NCI-H82 treated with DMSO at 0.1 percent for 48 hours (cell line): Measurements from ENCODE around the gene SCARB1.
A peak's percentile ranks its signal among the peaks of the same experiment; 100 is the strongest.

Experiments
- DNase-seq: peaks from one replicate; lab custom pipeline; 2025; ENCODE audit not compliant: unreplicated experiment; lab: John Stamatoyannopoulos, UW

SCARB1 gene

DNA sequence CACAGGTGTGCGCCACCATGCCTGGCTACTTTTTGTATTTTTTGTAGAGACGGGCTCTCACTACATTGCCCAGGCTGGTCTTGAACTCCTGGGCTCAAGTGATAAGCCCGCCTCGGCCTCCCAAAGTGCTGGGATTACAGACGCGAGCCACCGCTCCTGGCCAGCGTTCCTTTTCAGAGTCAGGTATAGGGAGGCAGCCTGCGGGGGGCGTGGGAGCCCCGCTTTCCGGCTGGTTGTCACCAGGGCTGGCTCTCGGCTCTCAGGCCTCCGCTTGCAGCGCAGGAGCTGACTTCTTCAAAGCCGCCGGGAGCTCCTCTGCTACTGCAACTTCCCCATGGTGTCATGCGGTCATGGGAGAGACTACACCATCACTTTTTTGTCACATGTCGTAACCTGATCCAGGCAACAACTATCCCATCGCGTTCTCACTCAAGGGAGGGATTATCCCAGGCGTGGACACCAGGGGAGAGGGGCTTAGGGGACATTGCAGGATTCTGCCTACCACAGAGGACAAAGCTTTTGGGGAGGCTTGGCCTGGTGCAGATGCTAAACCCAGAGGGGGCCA, 129.4 kb downstream of the SCARB1 start:
- DNase-seq = peak; percentile 83

DNA sequence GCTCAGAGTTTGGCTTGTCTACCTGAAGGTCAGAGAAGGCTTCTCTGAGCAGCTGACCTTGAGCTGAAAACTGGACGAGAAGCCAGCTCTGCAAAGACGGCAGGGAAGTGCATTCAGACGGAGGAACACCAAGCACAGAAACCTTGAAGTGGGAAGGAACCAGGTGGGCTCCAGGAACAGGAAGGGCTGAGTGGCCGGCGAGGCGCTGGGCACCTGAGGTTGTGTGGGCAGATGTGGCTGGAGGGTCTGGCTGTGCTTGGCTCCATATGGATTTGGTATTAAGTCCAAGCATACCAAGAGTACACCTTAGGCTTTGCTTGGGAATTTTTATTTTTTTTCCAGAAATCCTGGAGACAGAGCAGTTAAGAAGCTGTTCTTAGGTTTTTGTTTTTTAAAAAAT, 130.6 kb downstream of the SCARB1 start:
- DNase-seq = no peak

- DNase-seq = no peak
Observed at GRCh38 chr12:124732275-124733075, 131.2 kb downstream of the SCARB1 start.

DNA sequence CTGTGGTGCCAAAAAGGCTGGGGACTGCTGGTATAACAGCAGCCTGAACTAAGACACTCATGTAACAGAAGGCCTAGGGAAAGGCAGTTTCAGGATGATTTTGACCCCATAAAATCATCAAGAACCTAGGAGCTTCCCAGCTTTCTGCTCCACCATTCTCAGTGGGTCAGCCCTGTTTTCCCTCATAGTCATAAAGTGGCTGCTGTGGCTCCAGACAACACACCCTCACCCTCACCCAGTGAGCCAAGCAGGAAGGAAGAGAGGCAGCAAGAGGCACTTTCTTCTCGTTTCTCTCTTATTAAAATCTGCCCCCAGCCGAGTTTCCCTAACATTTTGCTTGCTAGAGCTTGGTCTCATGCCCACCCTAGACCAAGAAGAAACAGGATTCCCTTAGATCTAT, 131.8 kb downstream of the SCARB1 start:
- no peak for DNase-seq

DNA sequence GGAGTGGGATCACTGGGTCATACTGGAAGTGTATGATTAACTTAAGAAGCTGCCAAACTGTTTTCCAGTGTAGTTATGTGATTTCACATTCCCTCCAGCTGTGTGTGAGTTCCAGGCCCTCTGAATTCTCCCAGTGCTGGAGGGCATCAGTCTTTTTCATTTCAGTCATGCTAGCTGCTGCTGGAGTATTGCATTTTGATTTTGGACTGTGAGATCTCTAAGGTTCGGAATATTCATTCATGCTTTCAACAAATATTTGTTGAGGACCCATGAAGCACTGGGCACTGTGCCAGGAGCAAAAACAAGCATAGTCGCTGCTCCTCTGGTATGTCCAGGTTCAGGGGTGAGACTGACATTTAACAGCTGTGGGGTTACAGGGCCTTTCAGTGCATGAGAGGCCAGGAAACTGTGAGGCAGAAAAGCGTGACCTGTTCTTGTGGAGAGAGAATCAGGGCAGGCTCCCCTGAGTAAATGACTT, 133.2 kb downstream of the SCARB1 start:
- no peak for DNase-seq

- DNase-seq = no peak
Observed at GRCh38 chr12:124727922-124728321, 135.7 kb downstream of the SCARB1 start.

DNA sequence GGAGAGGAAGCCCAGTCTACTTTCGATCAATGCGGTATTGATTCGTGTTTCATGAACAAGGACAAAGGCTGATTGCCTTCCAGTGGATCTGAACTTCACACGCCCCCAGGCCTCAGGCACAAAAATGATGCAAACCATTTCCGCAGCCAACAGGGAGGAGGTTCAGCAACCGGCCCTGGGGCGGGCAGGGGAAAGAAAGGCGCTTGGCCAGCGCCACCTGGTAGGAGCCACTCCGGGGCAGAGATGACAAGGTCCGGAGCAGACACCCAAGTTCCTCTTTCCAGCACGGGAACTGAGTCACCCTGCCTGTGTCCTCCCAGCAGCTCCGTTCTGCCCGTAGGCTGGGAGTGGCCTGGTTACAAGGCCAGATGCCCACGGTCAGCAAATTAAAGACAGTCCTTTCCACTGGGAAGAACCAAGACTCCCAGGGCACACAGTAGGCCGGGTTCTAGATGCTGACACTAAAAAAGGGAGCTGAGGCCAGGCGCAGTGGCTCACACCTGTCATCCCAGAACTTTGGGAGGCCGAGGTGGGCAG, 136.3 kb downstream of the SCARB1 start:
- no peak for DNase-seq
